ENCODE measurements around the gene CCDC122.

The CCDC122 gene

DNA sequence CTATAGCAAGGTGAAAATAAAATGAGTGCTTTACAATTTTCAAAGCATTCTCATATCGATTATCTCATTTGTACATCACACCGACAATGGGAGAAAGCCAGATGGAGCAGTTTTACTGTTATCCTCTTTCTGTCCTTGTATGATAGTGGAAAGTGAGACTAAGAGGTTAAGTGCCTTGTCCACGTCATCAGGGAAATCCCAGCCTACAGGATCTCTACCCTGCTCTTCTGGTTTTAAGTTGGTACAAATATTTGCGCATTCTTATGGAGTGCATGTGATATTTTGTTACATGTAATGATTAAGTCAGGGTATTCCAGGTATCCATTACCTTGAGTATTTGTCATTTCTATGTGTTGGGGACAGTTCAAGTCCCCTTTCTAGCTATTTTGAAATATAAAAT, 80.3 kb downstream of the CCDC122 start:
- no peak for DNase-seq

DNA sequence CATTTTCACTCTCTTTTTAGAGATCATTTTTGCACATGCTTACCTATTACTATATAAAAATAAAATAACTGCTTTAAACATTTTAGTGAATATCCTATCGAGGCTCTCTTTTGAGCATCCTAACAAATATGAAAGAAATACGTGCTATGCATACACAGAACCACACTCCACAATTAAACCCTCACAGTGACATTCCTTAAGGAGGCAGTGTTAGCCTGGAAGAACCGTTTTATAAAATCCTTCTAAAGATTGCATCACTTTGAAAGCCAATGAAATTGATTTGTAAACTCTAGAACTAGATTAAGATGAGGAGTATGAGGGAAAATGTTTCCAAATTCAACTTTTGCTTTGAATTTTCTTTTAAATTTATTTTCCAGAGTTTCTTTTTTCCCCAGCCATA, 81.7 kb downstream of the CCDC122 start:
- DNase-seq: no peak

DNA sequence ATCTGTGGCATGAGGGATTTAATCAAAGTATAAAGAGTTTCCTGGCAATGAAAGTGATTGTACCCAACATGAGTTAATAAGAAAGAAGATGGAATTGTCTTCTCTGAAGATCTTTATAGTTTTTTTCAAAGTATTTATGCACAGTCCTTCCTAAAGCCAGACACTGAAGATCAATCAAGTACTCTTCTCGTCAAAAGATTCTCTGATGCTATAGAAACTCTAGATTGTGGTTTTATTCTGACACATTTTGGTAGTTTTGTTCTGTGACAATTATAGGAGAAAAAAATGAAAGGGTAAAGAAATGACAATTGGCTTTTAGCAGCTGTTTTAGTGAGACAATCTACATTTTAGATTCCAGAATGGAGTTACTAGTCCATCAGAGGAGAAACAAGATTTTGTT, 82.4 kb downstream of the CCDC122 start:
- no peak for DNase-seq

DNA sequence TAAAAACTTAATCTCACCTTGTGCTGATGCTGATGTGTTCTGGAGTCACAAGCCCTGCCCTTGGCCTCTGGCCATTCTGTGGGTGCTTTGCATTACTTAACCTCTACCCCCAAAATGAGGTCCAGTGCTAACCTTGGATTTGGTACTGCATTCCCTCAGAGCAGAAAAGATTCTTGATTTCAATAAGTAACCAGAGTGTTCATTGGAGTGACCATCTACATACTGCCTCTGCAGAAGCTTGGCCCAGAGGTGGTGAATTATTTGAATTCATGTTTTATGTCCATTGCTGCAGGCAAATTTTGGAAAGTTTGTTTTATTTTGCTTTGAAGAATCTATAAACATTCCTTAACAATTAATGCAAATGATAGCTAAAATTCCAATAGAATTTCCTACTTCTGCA, 85.1 kb downstream of the CCDC122 start:
- no peak for DNase-seq

DNA sequence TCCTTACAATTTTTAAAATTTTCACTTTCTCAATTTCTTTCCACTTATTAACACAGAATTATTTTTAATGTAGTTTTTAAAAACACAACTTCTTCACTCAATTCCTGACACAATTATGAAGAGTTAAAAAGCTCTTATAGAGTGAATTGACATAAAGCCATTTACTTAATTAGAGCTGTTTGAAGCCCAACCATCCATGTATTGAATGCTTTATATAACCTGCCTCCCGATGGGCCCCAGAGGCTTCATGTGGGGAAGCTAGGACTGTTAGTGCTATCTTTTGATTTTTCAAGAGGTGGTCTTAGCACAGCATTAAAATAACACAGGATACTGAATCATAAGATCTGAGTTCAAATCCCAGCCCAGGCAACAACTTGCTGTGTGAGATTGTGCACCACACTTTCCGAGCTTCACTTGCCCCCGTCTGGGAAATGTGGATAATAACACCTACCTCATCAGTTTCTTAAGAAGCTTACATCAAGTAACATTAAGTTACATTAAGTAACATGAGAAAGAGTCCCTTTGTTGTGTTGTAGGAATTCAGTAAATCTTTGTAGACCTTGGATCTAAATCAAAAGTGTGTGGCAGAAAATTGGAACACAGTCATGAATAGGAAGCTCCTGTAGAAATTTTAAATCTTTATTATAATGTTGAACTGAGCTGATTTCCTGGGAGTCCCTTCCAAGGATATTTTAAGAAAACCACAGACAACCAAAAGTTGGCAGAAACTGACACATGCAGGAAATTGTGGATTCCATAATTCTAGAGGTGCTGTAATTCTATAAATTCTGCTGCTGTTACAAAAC, 87.3 kb downstream of the CCDC122 start:
- no peak for DNase-seq

DNA sequence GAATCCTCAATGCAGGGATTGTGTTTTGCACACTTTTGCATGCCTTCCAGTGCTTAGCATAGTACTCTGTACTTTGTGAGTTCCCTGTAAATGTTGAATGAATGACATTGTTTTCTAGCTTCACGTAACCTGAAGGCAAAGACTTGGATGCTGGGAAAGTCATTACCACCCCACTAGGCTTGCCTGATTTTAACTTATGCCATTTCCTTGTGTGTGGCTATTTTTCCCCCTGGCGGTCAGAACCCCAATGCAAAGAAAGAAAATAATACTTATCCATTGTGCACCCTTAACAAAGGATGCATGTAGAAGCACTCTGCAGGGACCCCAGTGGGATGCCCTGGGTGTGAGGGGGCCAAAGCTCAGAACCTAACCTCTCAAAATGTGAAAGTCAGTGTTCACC, 91.5 kb downstream of the CCDC122 start:
- DNase-seq: peak; percentile 53

DNA sequence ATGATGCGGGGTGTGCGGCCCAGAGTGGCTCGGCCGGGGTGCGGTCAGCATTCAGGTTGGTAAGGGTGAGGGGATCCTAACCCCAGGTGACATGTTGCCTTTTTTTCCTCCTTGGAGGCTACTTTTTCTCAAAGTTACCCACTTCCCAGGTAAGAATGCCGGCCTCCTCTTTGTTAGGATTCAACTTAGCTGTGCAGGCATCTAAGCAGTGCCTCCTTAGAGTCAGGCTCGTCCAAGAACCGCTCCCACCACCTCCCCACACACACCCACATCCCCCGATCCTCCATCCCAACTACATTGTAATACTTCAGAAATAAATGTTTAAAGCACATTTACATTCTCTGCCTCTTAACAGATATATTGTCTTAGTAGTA, 92.0 kb downstream of the CCDC122 start:
- no peak for DNase-seq

DNA sequence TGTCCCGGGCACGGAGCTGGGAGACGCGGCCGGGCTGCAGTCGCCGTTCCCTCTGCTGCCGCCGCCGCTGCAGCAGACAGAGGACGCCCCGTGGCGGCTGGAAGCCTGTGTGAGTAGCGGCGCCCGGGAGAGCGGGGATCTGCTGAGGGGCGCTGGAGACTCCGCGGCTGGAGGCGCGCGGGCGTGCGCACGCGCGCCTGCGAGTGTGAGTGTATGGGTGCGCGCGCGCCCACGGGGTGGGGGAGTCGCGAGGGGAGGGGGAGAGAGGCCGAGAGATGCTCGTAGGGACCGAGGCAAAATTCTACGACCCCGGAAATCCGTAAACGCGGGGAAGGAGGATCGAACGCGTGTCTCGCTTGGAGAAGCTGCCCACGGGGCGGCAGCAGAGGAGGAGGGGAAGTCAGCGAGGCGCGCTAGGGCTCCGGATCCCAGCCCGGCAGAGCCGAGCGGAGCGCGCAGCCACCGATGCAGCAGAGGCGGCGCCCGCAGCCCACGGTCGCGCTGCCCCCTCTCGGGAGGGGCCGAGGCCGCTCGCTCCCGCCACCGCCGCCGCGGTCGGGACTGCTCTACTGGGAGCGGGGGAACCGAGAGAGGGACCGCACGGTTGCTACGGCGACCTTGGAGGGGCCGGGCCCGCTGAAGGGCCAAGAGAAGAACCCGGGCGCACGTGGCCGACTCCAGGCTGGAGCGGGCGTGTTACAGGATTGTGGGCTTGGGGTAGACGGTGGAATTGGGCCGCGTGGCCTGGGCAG, 92.6 kb downstream of the CCDC122 start, which contains the start of gene ENOX1:
TSS of gene ENOX1 (minus strand) at position 207 of the 752 bp plus-strand sequence.
- DNase-seq: peak; percentile 91

DNA sequence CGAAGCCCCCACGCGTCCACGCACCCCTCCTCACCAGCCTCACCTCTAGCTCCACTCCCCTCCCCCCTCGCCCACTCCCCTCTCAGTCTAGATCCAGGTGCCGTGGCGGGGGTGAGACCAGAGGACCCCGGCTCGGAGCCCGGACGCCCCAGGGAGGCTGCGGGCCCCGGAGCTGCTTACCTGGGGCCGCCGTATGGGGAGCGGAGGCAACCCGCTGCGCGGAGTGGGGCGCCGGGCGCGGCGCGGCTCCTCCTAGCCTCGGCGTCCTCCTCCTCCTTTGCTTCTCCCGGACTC, 93.1 kb downstream of the CCDC122 start:
- no peak for DNase-seq
